H1 (cell line): ENCODE results near the gene DAZAP1.

Experiments
- CBX8 ChIP-seq: fragments of 300-800, 300-1000 bp; sonication (generic); IDR thresholded peaks from 2 replicates; pipeline ENCODE4 v1.7.1; 2016; ENCODE audit warnings: low read depth, low read length, borderline replicate concordance
- CHD2 ChIP-seq: IDR thresholded peaks from 2 replicates; pipeline ENCODE4 v1.6.1; 2012; ENCODE audit warnings: low read length, improper control_type of control experiment
- CHD7 ChIP-seq: fragments of 300-600 bp; sonication (generic); IDR thresholded peaks from 2 replicates; pipeline ENCODE4 v1.7.1; 2012; ENCODE audit warnings: low read length, moderate library complexity, mild to moderate bottlenecking, inconsistent platforms; ENCODE audit not compliant: insufficient replicate concordance
- CREB1 ChIP-seq: IDR thresholded peaks from 2 replicates; pipeline ENCODE4 v1.6.1; 2012; ENCODE audit warnings: inconsistent platforms
- CTCF ChIP-seq, 3 experiments: IDR thresholded peaks; 1 replicate in 2 of 3; 2 replicates in 1 of 3; pipeline versions ENCODE4 v1.5.1 to v1.6.1; 2011; ENCODE audit warnings: low read length in 3 of 3, mild to moderate bottlenecking in 3 of 3, inconsistent platforms in 2 of 3, low read depth in 1 of 3, moderate library complexity in 1 of 3; ENCODE audit not compliant: insufficient read depth in 1 of 3; ENCODE audit errors: control extremely low read depth in 1 of 3
- EGR1 ChIP-seq: IDR thresholded peaks from 2 replicates; pipeline ENCODE4 v1.6.1; 2011; ENCODE audit warnings: low read depth, low read length, borderline replicate concordance
- EZH2 ChIP-seq: fragments of 200-600 bp; sonication (generic); IDR thresholded peaks from 2 replicates; pipeline ENCODE4 v1.7.1; 2012; ENCODE audit warnings: low read depth, mild to moderate bottlenecking, moderate library complexity, low read length, inconsistent platforms; ENCODE audit not compliant: severe bottlenecking
- FOSL1 ChIP-seq: IDR thresholded peaks from 2 replicates; pipeline ENCODE4 v1.6.1; 2011; ENCODE audit warnings: mild to moderate bottlenecking, low read depth, low read length, moderate library complexity; ENCODE audit not compliant: insufficient read depth
- GABPA ChIP-seq: IDR thresholded peaks from 2 replicates; pipeline ENCODE4 v1.6.1; 2011; ENCODE audit warnings: mild to moderate bottlenecking, low read length, moderate library complexity, borderline replicate concordance; ENCODE audit not compliant: insufficient read depth
- POLR2A ChIP-seq, 2 experiments: IDR thresholded peaks; 1 replicate in 1 of 2; 2 replicates in 1 of 2; pipeline ENCODE4 v1.6.1; 2011; ENCODE audit warnings: low read depth in 2 of 2, low read length in 2 of 2, mild to moderate bottlenecking in 2 of 2; ENCODE audit errors: control extremely low read depth in 1 of 2
- SP4 ChIP-seq: IDR thresholded peaks from 2 replicates; pipeline ENCODE4 v1.6.1; 2012; ENCODE audit warnings: low read length, inconsistent platforms
- TAF1 ChIP-seq: IDR thresholded peaks from 2 replicates; pipeline ENCODE4 v1.6.1; 2011; ENCODE audit warnings: mild to moderate bottlenecking, low read depth, low read length
- TEAD4 ChIP-seq: IDR thresholded peaks from 2 replicates; pipeline ENCODE4 v1.6.1; 2012; ENCODE audit warnings: low read depth, low read length, inconsistent platforms, mixed read lengths
- YY1 ChIP-seq: IDR thresholded peaks from 2 replicates; pipeline ENCODE4 v1.6.1; 2011; ENCODE audit warnings: low read depth, mild to moderate bottlenecking, low read length

GRCh38 chr19:1453525-1454364, 46.4 kb downstream of the DAZAP1 start:
- TF ChIP-seq EZH2 (no peak), CTCF (IDR thresholded peaks at IDR 0.05; ENCODE audit: control extremely low read depth in 1 of 3, insufficient read depth in 1 of 3, low read depth in 1 of 3, low read length in 3 of 3) (no peak), EGR1 (no peak; the same call in 1 of the 2 replicates), CBX8 (no peak), YY1 (no peak), CHD7 (no peak), GABPA (no peak), SP4 (no peak), POLR2A (IDR thresholded peaks at IDR 0.05; ENCODE audit: control extremely low read depth in 1 of 2, low read depth in 2 of 2, low read length in 2 of 2) (no peak), CHD2 (no peak), FOSL1 (no peak), TEAD4 (no peak), CREB1 (no peak), TAF1 (no peak)
